HUES48 (cell line): ENCODE results near the gene STAC.

ENCODE experiments used
- H3K27ac ChIP-seq: one replicate; pipeline ENCODE4 v1.7.0; 2013; ENCODE audit warnings: low read depth, low read length, inconsistent platforms
- H3K27me3 ChIP-seq: 2 replicates; pipeline ENCODE4 v1.6.1; 2013; ENCODE audit warnings: mild to moderate bottlenecking, low read length; ENCODE audit not compliant: control insufficient read depth, insufficient read depth
- H3K36me3 ChIP-seq: 2 replicates; pipeline ENCODE4 v1.6.1; 2013; ENCODE audit warnings: low read length; ENCODE audit not compliant: control insufficient read depth, insufficient read depth
- H3K4me1 ChIP-seq: 2 replicates; pipeline ENCODE4 v1.6.1; 2013; ENCODE audit warnings: mild to moderate bottlenecking, low read length; ENCODE audit not compliant: control insufficient read depth, insufficient read depth
- H3K4me3 ChIP-seq: 2 replicates; pipeline ENCODE4 v1.5.1; 2013; ENCODE audit warnings: mild to moderate bottlenecking, low read depth, low read length
- H3K9ac ChIP-seq: 2 replicates; pipeline ENCODE4 v1.6.1; 2013; ENCODE audit warnings: mild to moderate bottlenecking, low read depth, low read length, moderate library complexity
- H3K9me3 ChIP-seq: 2 replicates; pipeline ENCODE4 v1.6.1; 2013; ENCODE audit warnings: low read length; ENCODE audit not compliant: control insufficient read depth, insufficient read depth

The STAC gene

GRCh38 chr3:36476286-36476942 lies 96.1 kb downstream of the STAC start:
- Histone ChIP-seq H3K9me3 (no peaks in the 10 kb centered on the region), H3K36me3 (no peaks in the 10 kb centered on the region), H3K4me3 (no peak overlapping the region), H3K27me3 (no peaks in the 10 kb centered on the region), H3K4me1 (no peaks in the 10 kb centered on the region), H3K9ac (no peak overlapping the region), H3K27ac (no peak overlapping the region)

GRCh38 chr3:36477655-36478054 lies 97.4 kb downstream of the STAC start:
- H3K9ac ChIP-seq, result no peak overlapping the region
- H3K9me3 ChIP-seq, result no peaks in the 10 kb centered on the region
- no peaks in the 10 kb centered on the region for H3K4me1 ChIP-seq
- H3K27me3 ChIP-seq, result no peaks in the 10 kb centered on the region
- no peaks in the 10 kb centered on the region for H3K36me3 ChIP-seq
- no peak overlapping the region for H3K4me3 ChIP-seq
- H3K27ac ChIP-seq, result no peak overlapping the region

GRCh38 chr3:36480911-36481648 lies 100.8 kb downstream of the STAC start:
- H3K9me3 ChIP-seq, result no peaks in the 10 kb centered on the region
- no peaks in the 10 kb centered on the region for H3K36me3 ChIP-seq
- H3K4me1 ChIP-seq, result no peaks in the 10 kb centered on the region
- no peak overlapping the region for H3K27ac ChIP-seq
- H3K27me3 ChIP-seq, result no peaks in the 10 kb centered on the region
- H3K4me3 ChIP-seq, result no peak overlapping the region
- no peak overlapping the region for H3K9ac ChIP-seq

- Histone ChIP-seq H3K4me1 (no peaks in the 10 kb centered on the region), H3K4me3 (no peak overlapping the region), H3K27ac (no peak overlapping the region), H3K27me3 (no peaks in the 10 kb centered on the region), H3K9ac (no peak overlapping the region), H3K36me3 (peaks cover 3% of the 10 kb centered on the region; the same call in 1 of the 2 replicates), H3K9me3 (no peaks in the 10 kb centered on the region)
These were observed 102.0 kb downstream of the STAC start for GRCh38 chr3:36482256-36482655.

DNA sequence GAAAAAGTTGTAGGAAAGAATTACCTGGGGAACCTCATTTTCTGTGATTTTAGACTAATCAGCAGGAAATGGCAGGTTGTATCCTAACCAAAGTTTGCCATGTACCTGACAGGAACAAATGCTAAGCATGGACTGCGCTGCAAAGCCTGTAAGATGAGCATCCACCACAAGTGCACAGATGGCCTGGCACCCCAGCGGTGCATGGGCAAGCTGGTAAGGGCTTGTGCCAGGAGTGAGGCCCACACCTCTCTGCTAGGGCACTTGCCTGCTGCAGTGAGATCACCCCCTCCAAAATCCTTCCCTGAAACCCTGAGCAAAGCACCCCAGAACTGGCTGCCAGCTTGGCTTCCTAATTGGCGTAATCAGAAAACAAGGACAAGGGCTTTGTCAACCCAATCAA lies 102.6 kb downstream of the STAC start:
- Histone ChIP-seq H3K9ac (no peak overlapping the region), H3K27ac (no peak overlapping the region), H3K36me3 (peaks cover 3% of the 10 kb centered on the region; the same call in 1 of the 2 replicates), H3K9me3 (no peaks in the 10 kb centered on the region), H3K4me1 (no peaks in the 10 kb centered on the region), H3K4me3 (no peak overlapping the region), H3K27me3 (no peaks in the 10 kb centered on the region)

DNA sequence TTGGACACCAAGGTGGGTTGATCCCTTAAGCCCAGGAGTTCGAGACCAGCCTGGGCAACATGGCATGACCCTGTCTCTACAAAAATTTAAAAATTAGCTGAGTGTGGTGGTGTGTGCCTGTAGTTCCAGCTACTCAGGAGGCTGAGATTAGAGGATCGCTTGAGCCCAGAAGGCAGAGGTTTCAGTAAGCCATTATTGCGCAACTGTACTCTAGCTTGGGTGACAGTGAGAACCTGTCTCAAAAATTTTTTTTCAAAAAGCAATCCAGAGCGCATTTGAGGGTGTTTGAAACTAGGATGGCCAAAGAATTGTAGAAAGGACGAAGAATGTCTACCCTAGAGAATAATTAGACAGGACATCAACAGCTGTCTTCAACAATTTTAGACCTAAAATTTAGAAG lies 103.4 kb downstream of the STAC start:
- Histone ChIP-seq H3K27me3 (no peaks in the 10 kb centered on the region), H3K36me3 (peaks cover 3% of the 10 kb centered on the region; the same call in 1 of the 2 replicates), H3K27ac (no peak overlapping the region), H3K4me1 (no peaks in the 10 kb centered on the region), H3K4me3 (no peak overlapping the region), H3K9me3 (no peaks in the 10 kb centered on the region), H3K9ac (no peak overlapping the region)

- no peaks in the 10 kb centered on the region for H3K27me3 ChIP-seq
- no peak overlapping the region for H3K27ac ChIP-seq
- H3K9ac ChIP-seq, result no peak overlapping the region
- H3K36me3 ChIP-seq, result peaks cover 3% of the 10 kb centered on the region; the same call in 1 of the 2 replicates
- no peak overlapping the region for H3K4me3 ChIP-seq
- no peaks in the 10 kb centered on the region for H3K4me1 ChIP-seq
- H3K9me3 ChIP-seq, result no peaks in the 10 kb centered on the region
These were observed 104.1 kb downstream of the STAC start for GRCh38 chr3:36484386-36484785.

- no peaks in the 10 kb centered on the region for H3K9me3 ChIP-seq
- H3K4me1 ChIP-seq, result peaks cover 10% of the 10 kb centered on the region
- H3K4me3 ChIP-seq, result no peak overlapping the region
- peaks cover 3% of the 10 kb centered on the region; the same call in 1 of the 2 replicates for H3K36me3 ChIP-seq
- H3K27me3 ChIP-seq, result no peaks in the 10 kb centered on the region
- no peak overlapping the region for H3K9ac ChIP-seq
- no peak overlapping the region for H3K27ac ChIP-seq
These were observed 105.9 kb downstream of the STAC start for GRCh38 chr3:36486009-36486795.

DNA sequence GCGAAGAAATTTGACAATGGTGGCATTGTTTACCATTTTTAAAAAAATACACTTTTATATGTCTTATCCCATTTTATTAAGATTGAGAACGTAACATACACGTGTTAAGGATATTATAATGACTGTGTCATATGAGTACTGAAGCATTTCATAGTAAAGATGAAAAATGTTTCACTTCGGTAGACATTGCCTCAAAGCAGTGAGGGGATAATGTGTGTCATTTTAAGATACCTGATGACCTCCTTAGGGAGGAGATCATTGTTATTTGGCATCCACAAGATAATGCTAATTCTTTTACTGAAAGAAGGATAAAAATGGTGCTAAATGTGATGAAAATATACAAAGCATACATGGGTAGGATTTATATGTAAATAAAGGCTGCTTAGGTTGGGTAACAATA lies 107.3 kb downstream of the STAC start:
- Histone ChIP-seq H3K9ac (no peak overlapping the region), H3K36me3 (peaks cover 3% of the 10 kb centered on the region; the same call in 1 of the 2 replicates), H3K9me3 (no peaks in the 10 kb centered on the region), H3K4me1 (peaks cover 10% of the 10 kb centered on the region), H3K4me3 (no peak overlapping the region), H3K27me3 (no peaks in the 10 kb centered on the region), H3K27ac (no peak overlapping the region)

DNA sequence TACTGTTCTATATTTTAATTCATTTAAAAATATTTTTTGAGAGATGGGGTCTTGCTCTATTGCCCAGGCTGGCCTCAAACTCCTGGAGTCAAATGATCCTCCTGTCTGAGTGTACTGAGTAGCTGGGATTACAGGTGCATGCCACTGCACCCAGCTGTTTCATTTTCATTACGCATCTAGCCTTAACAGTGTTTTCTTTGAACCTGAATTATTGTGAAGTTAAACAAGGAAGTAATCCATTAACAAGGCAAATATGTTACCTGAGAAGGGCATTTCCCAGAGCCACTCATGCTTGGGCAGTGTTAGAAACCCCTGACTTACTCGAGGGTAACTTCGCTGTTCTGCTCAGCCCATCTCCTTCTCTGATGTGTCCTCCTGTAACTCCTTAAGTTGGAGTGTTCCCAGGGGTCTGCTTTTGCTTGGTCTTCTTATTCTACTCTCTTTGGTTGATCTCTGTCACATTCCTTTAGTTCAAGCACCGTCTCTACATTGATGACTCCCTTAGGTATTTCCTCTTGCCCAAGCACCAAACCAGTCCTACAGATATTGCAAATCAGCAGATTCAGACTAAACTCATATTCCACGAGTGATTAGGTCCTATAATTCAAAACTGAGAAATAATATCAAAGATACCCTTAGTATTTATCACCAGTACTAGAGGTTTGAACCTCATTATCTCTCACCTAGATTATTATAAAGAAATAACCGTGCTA lies 107.9 kb downstream of the STAC start:
- Histone ChIP-seq H3K27me3 (no peaks in the 10 kb centered on the region), H3K4me1 (peaks cover 10% of the 10 kb centered on the region), H3K9me3 (no peaks in the 10 kb centered on the region), H3K36me3 (peaks cover 3% of the 10 kb centered on the region; the same call in 1 of the 2 replicates), H3K27ac (no peak overlapping the region), H3K9ac (no peak overlapping the region), H3K4me3 (no peak overlapping the region)
